Measurements from ENCODE around the gene GRPR. TPM values are rescaled to one million over a fixed set of nuclear protein-coding genes. Genes with fewer than 3 reads are reported as not detected.

The GRPR gene
- total RNA-seq, 4 donors from 2014 or later: 0.67 TPM; not detected in 3

- DNase-seq: no peak
- WGBS, 2 donors: 60 to 69% methylated on average over 1 of the region's 1 CpG
Observed at GRCh38 chrX:16199343-16199742, 76.0 kb downstream of the GRPR start.

GRCh38 chrX:16202943-16203342 is 79.6 kb downstream of the GRPR start:
- H3K27ac ChIP-seq: no peak overlapping the region
- no peaks in the 10 kb centered on the region for H3K27me3 ChIP-seq
- no peaks in the 10 kb centered on the region for H3K36me3 ChIP-seq
- WGBS, 2 donors: 90 to 91% methylated on average over 4 of the region's 4 CpGs
- TF ChIP-seq CTCF (IDR thresholded peaks at IDR 0.05): no peak
- no peak for TF ChIP-seq POLR2A (IDR thresholded peaks at IDR 0.05)
- no peak for DNase-seq
- H3K9me3 ChIP-seq: no peaks in the 10 kb centered on the region
- no peak overlapping the region for H3K4me3 ChIP-seq (replicated peaks in 1 of 3)
- intact Hi-C loops (cut with DNase I): no loop called here
- no peaks in the 10 kb centered on the region for H3K4me1 ChIP-seq

More at GRCh38 chrX:16199343-16199742, 76.0 kb downstream of the GRPR start:
- no peak for TF ChIP-seq POLR2A (IDR thresholded peaks at IDR 0.05)
- TF ChIP-seq CTCF (IDR thresholded peaks at IDR 0.05): no peak
- no peaks in the 10 kb centered on the region for H3K4me1 ChIP-seq
- no peaks in the 10 kb centered on the region for H3K36me3 ChIP-seq
- no peak overlapping the region for H3K27ac ChIP-seq
- intact Hi-C loops (cut with DNase I): no loop called here
- no peak overlapping the region for H3K4me3 ChIP-seq (replicated peaks in 1 of 3)
- no peaks in the 10 kb centered on the region for H3K9me3 ChIP-seq
- no peaks in the 10 kb centered on the region for H3K27me3 ChIP-seq

Other genes starting within 250 kb of the GRPR start
- gene MAGEB17, start 43.9 kb downstream of the GRPR start, total RNA-seq: under 1 TPM in 3 of 4 donors, not detected in 1; 0.33 to 0.40 (median 0.39) TPM